H9 (cell line): ENCODE data around the gene CCBE1. TPM values are rescaled to one million over a fixed set of nuclear protein-coding genes. Genes with fewer than 3 reads are reported as not detected.

ENCODE experiments used
- DNase-seq: peaks from one replicate; pipeline ENCODE4 v3.0.0-alpha.2; 2017
- H2AFZ ChIP-seq: one replicate; pipeline ENCODE4 v1.6.1; 2013; ENCODE audit warnings: mild to moderate bottlenecking, low read length, control low read depth, moderate library complexity
- H2AK5ac ChIP-seq: 2 replicates; pipeline ENCODE4 v1.6.1; 2013; ENCODE audit warnings: low read length, control low read depth, mixed read lengths; ENCODE audit not compliant: insufficient read length
- H2BK120ac ChIP-seq: one replicate; pipeline ENCODE4 v1.6.1; 2013; ENCODE audit warnings: low read depth, mild to moderate bottlenecking, low read length, control low read depth, inconsistent platforms; ENCODE audit not compliant: poor library complexity, severe bottlenecking
- H2BK12ac ChIP-seq: 2 replicates; pipeline ENCODE4 v1.6.1; 2013; ENCODE audit warnings: low read length, control low read depth, mixed read lengths, low read depth; ENCODE audit not compliant: insufficient read length
- H2BK15ac ChIP-seq: 2 replicates; pipeline ENCODE4 v1.6.1; 2013; ENCODE audit warnings: low read depth, low read length, control low read depth
- H2BK20ac ChIP-seq: one replicate; pipeline ENCODE4 v1.6.1; 2013; ENCODE audit warnings: low read depth, mild to moderate bottlenecking, low read length, control low read depth, inconsistent platforms; ENCODE audit not compliant: poor library complexity, severe bottlenecking
- H2BK5ac ChIP-seq: 2 replicates; pipeline ENCODE4 v1.6.1; 2013; ENCODE audit warnings: low read length, control low read depth, mixed read lengths; ENCODE audit not compliant: insufficient read length
- H3K14ac ChIP-seq: 2 replicates; pipeline ENCODE4 v1.6.1; 2013; ENCODE audit warnings: low read length, control low read depth; ENCODE audit not compliant: insufficient read depth
- H3K18ac ChIP-seq: 2 replicates; pipeline ENCODE4 v1.6.1; 2013; ENCODE audit warnings: low read depth, mild to moderate bottlenecking, mixed read lengths, low read length, control low read depth; ENCODE audit not compliant: insufficient read length
- H3K23ac ChIP-seq: 2 replicates; pipeline ENCODE4 v1.6.1; 2013; ENCODE audit warnings: low read length, control low read depth, mixed read lengths, low read depth; ENCODE audit not compliant: insufficient read length
- H3K23me2 ChIP-seq: 2 replicates; pipeline ENCODE4 v1.6.1; 2013; ENCODE audit warnings: low read depth, mild to moderate bottlenecking, mixed read lengths, low read length, control low read depth; ENCODE audit not compliant: insufficient read length, poor library complexity, severe bottlenecking
- H3K27ac ChIP-seq: 2 replicates; pipeline ENCODE4 v1.5.1; 2013; ENCODE audit warnings: low read length, control low read depth, mixed read lengths, low read depth; ENCODE audit not compliant: insufficient read length
- H3K27me3 ChIP-seq: 2 replicates; pipeline ENCODE4 v1.6.1; 2013; ENCODE audit warnings: low read length, control low read depth, inconsistent platforms; ENCODE audit not compliant: insufficient read depth
- H3K4ac ChIP-seq: 2 replicates; pipeline ENCODE4 v1.6.1; 2013; ENCODE audit warnings: low read depth, mild to moderate bottlenecking, control low read depth, inconsistent platforms, low read length, moderate library complexity
- H3K4me1 ChIP-seq: 2 replicates; pipeline ENCODE4 v1.6.1; 2013; ENCODE audit warnings: low read length, control low read depth, inconsistent platforms; ENCODE audit not compliant: insufficient read depth
- H3K4me2 ChIP-seq: 2 replicates; pipeline ENCODE4 v1.6.1; 2013; ENCODE audit warnings: low read length, control low read depth, mixed read lengths; ENCODE audit not compliant: insufficient read length, insufficient read depth
- H3K56ac ChIP-seq: 2 replicates; pipeline ENCODE4 v1.6.1; 2013; ENCODE audit warnings: low read depth, mild to moderate bottlenecking, mixed read lengths, low read length, control low read depth; ENCODE audit not compliant: insufficient read length
- H3K79me1 ChIP-seq: 2 replicates; pipeline ENCODE4 v1.6.1; 2013; ENCODE audit warnings: low read depth, mild to moderate bottlenecking, moderate library complexity, low read length, control low read depth, inconsistent platforms; ENCODE audit not compliant: insufficient read depth, poor library complexity, severe bottlenecking
- H3K79me2 ChIP-seq: 2 replicates; pipeline ENCODE4 v1.6.1; 2013; ENCODE audit warnings: low read length, control low read depth, inconsistent platforms; ENCODE audit not compliant: insufficient read depth
- H3K9ac ChIP-seq: 2 replicates; pipeline ENCODE4 v1.6.1; 2013; ENCODE audit warnings: low read length, control low read depth, mixed read lengths; ENCODE audit not compliant: insufficient read length; ENCODE audit errors: extremely low read depth
- H3K9me3 ChIP-seq: one replicate; pipeline ENCODE4 v1.6.1; 2013; ENCODE audit warnings: low read depth, low read length, inconsistent platforms; ENCODE audit not compliant: control insufficient read depth
- H3T11ph ChIP-seq: one replicate; pipeline ENCODE4 v1.6.1; 2013; ENCODE audit warnings: mild to moderate bottlenecking, low read length, control low read depth, inconsistent platforms
- H4K20me1 ChIP-seq: one replicate; pipeline ENCODE4 v1.6.1; 2013; ENCODE audit not compliant: control insufficient read depth, insufficient read length, insufficient read depth
- H4K5ac ChIP-seq: 2 replicates; pipeline ENCODE4 v1.6.1; 2013; ENCODE audit warnings: low read depth, mild to moderate bottlenecking, mixed read lengths, low read length, control low read depth; ENCODE audit not compliant: insufficient read length
- H4K8ac ChIP-seq: replicated peaks from 2 replicates; pipeline ENCODE4 v1.6.1; 2013; ENCODE audit warnings: low read length, control low read depth, mixed read lengths, low read depth; ENCODE audit not compliant: insufficient read length
- H4K91ac ChIP-seq: 2 replicates; pipeline ENCODE4 v1.6.1; 2013; ENCODE audit warnings: low read depth, mild to moderate bottlenecking, moderate library complexity, mixed read lengths, low read length, control low read depth; ENCODE audit not compliant: insufficient read length
- H3K27ac Mint-ChIP-seq, 3 experiments: 2 replicates in 2 of 3; 3 replicates in 1 of 3; pipeline ENCODE4 v1.8.0; 2020 to 2021; ENCODE audit warnings: mixed read lengths in 3 of 3, mild to moderate bottlenecking in 1 of 3, moderate library complexity in 1 of 3
- H3K27me3 Mint-ChIP-seq: 2 replicates; pipeline ENCODE4 v1.8.0; 2021; ENCODE audit warnings: low read depth, mild to moderate bottlenecking, moderate library complexity, mixed read lengths
- H3K36me3 Mint-ChIP-seq, 3 experiments: 2 replicates in 2 of 3; 3 replicates in 1 of 3; pipeline ENCODE4 v1.8.0; 2020 to 2021; ENCODE audit warnings: low read depth in 3 of 3, mixed read lengths in 3 of 3; ENCODE audit not compliant: insufficient read depth in 1 of 3
- H3K4me1 Mint-ChIP-seq, 2 experiments: 2 replicates each; pipeline ENCODE4 v1.8.0; 2020; ENCODE audit warnings: mixed read lengths in 2 of 2
- H3K4me3 Mint-ChIP-seq, 2 experiments: 2 replicates in 1 of 2; 3 replicates in 1 of 2; pipeline ENCODE4 v1.8.0; 2020 to 2021; ENCODE audit warnings: mild to moderate bottlenecking in 2 of 2, mixed read lengths in 2 of 2, moderate library complexity in 1 of 2
- H3K9me3 Mint-ChIP-seq, 2 experiments: 2 replicates in 1 of 2; 3 replicates in 1 of 2; pipeline ENCODE4 v1.8.0; 2020; ENCODE audit warnings: mild to moderate bottlenecking in 2 of 2, mixed read lengths in 2 of 2, moderate library complexity in 1 of 2
- WGBS: extraction: QIAGEN DNeasy Blood & Tissue Kit; methylation state at CpG from one replicate; pipeline ENCODE4 v1.1.7; 2013; ENCODE audit warnings: missing lambda C conversion rate, low lambda C conversion rate, mixed read lengths; ENCODE audit not compliant: insufficient read length; ENCODE audit errors: extremely low coverage; 5-methylcytosine and 5-hydroxymethylcytosine counted together
- total RNA-seq: library from RNA; stranded (reverse); gene quantifications from 2 replicates; pipeline ENCODE4 v1.2.1, GENCODE V29; 2021
- TF ChIP-seq, protein P1 (sequence below): fragments of 200-600 bp; sonication (generic); conservative IDR thresholded peaks from 3 replicates; pipeline ENCODE4 v1.8.0; 2021; ENCODE audit warnings: antibody characterized with exemption, mild to moderate bottlenecking

The CCBE1 gene
- total RNA-seq, 1 experiment from 2014 or later = 0.39 TPM

DNA sequence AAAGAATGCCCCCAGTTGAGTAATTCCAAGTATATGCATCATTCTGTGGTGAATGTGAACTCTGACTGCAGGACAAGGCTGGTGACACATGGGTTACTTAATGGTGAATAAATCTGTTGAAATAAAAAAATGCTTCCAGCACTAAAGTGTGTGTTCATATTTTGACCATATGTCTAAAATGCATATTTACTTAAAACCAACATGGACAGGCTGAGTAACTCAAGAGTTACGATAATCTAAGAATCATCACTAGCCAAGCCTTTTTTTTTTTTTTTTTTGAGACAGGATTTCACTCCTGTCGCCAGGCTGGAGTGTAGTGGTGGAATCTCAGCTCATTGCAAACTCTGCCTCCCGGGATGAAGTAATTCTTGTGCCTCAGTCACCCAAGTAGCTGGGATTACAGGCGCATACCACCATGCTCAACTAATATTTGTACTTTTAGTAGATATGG, 47.1 kb upstream of the CCBE1 start:
- H3K4ac ChIP-seq = no peak overlapping the region
- TF ChIP-seq, protein P1, sequence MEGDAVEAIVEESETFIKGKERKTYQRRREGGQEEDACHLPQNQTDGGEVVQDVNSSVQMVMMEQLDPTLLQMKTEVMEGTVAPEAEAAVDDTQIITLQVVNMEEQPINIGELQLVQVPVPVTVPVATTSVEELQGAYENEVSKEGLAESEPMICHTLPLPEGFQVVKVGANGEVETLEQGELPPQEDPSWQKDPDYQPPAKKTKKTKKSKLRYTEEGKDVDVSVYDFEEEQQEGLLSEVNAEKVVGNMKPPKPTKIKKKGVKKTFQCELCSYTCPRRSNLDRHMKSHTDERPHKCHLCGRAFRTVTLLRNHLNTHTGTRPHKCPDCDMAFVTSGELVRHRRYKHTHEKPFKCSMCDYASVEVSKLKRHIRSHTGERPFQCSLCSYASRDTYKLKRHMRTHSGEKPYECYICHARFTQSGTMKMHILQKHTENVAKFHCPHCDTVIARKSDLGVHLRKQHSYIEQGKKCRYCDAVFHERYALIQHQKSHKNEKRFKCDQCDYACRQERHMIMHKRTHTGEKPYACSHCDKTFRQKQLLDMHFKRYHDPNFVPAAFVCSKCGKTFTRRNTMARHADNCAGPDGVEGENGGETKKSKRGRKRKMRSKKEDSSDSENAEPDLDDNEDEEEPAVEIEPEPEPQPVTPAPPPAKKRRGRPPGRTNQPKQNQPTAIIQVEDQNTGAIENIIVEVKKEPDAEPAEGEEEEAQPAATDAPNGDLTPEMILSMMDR = no peak
- no peak overlapping the region for H2AK5ac ChIP-seq
- no peak overlapping the region for H3K4me2 ChIP-seq
- H3K79me2 ChIP-seq = no peaks in the 10 kb centered on the region
- no peak overlapping the region for H3K23ac ChIP-seq
- no peaks in the 10 kb centered on the region for H3K4me1 ChIP-seq
- H3K36me3 Mint-ChIP-seq = no peaks in the 10 kb centered on the region
- H4K91ac ChIP-seq = no peak overlapping the region
- H3K23me2 ChIP-seq = no peaks in the 10 kb centered on the region
- no peaks in the 10 kb centered on the region for H4K20me1 ChIP-seq
- no peaks in the 10 kb centered on the region for H3K9me3 Mint-ChIP-seq
- H2BK15ac ChIP-seq = no peak overlapping the region
- H2BK12ac ChIP-seq = no peak overlapping the region
- H3K9ac ChIP-seq = no peak overlapping the region
- peaks cover 0 to 6% of the 10 kb centered on the region in 2 experiments; a peak in 3 of 4 replicates for H3K4me1 Mint-ChIP-seq
- H3K18ac ChIP-seq = no peak overlapping the region
- no peak overlapping the region for H3K4me3 Mint-ChIP-seq
- no peak overlapping the region for H2BK5ac ChIP-seq
- H3K79me1 ChIP-seq = no peaks in the 10 kb centered on the region
- no peak overlapping the region for H2BK120ac ChIP-seq
- no peak for DNase-seq
- no peak overlapping the region for H3K27ac Mint-ChIP-seq
- H3K9me3 ChIP-seq = no peaks in the 10 kb centered on the region
- no peaks in the 10 kb centered on the region for H3K27me3 ChIP-seq
- H2AFZ ChIP-seq = no peak overlapping the region
- H4K5ac ChIP-seq = no peak overlapping the region
- no CpG with 5 or more reads among the region's 4 CpGs for WGBS
- no peaks in the 10 kb centered on the region; the same call in 1 of the 2 replicates for H3K27me3 Mint-ChIP-seq
- H3K56ac ChIP-seq = no peak overlapping the region
- no peak overlapping the region for H2BK20ac ChIP-seq
- no peak overlapping the region for H3T11ph ChIP-seq
- no peak overlapping the region for H4K8ac ChIP-seq
- no peak overlapping the region for H3K27ac ChIP-seq
- no peak overlapping the region for H3K14ac ChIP-seq
